Measurements from ENCODE around the gene CLDN8. TPM values are rescaled to one million over a fixed set of nuclear protein-coding genes. Genes with fewer than 3 reads are reported as not detected.

The CLDN8 gene
- total RNA-seq, 1 donor, result not detected

DNA sequence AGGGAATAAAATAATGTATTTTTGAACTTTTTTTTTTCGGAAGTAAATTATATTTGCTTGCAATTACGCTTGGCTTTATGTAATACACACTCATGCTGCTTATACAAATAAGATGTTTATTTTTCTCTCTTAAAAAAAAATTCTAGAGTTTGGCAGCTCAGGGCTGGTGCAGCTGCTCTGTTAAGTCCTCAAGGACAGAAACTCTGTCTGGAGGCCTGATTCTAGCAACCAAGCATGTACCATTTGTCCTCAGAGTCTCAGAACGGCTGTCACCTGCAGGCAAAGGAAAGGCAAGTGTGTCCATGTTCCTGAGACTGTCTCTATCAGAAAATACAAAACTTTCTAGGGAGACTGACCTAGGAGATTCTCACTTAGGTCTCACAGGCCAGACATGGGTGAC, 26.1 kb downstream of the CLDN8 start:
- no peak overlapping the region for H3K4me3 ChIP-seq (ENCODE audit: low read depth, low read length)
- TF ChIP-seq, protein P1, sequence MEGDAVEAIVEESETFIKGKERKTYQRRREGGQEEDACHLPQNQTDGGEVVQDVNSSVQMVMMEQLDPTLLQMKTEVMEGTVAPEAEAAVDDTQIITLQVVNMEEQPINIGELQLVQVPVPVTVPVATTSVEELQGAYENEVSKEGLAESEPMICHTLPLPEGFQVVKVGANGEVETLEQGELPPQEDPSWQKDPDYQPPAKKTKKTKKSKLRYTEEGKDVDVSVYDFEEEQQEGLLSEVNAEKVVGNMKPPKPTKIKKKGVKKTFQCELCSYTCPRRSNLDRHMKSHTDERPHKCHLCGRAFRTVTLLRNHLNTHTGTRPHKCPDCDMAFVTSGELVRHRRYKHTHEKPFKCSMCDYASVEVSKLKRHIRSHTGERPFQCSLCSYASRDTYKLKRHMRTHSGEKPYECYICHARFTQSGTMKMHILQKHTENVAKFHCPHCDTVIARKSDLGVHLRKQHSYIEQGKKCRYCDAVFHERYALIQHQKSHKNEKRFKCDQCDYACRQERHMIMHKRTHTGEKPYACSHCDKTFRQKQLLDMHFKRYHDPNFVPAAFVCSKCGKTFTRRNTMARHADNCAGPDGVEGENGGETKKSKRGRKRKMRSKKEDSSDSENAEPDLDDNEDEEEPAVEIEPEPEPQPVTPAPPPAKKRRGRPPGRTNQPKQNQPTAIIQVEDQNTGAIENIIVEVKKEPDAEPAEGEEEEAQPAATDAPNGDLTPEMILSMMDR (IDR thresholded peaks at IDR 0.05; ENCODE audit: insufficient read depth, low read depth, low read length), result no peak
- no peak for DNase-seq (ENCODE audit: low read depth)

DNA sequence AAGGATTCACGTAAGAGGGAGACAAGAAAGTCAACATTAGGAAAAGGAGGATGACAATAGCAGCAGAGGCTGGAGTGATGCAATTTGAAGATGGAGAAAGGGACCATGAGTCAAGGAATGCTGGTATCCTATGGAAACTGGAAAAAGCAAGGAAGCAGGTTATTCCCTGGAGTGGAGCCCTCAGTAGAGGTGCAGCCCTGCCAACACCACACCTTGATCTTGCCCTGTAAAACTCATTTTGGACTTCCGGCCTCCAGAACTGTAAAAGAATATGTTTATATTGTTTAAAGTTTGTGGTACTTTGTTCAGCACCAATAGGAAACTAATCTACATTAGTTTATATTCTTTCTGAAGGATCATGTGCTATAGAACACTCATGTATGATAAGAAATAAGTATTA, 29.7 kb downstream of the CLDN8 start:
- H3K4me3 ChIP-seq (ENCODE audit: low read depth, low read length), result no peak overlapping the region
- no peak for DNase-seq (ENCODE audit: low read depth)
- TF ChIP-seq, protein P1 (IDR thresholded peaks at IDR 0.05; ENCODE audit: insufficient read depth, low read depth, low read length), result no peak

DNA sequence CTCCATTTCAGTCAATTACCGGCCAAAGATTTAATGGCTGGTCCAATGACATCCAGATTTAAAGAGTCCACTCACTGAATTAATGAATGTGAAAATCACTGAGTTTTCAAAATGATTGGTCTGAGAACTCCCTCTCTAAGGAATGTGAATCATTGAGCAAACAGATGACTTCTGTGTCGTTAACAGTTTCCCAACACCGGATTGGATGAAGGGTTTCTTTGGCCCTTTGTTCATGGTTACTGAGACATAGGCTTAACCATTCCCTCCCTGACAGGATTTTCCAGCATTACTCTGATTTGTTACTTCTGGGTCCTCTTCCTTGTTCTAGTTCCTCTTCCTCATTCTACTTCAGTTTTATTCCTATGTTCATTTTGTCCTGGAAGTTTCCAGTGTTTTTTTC, 47.8 kb downstream of the CLDN8 start:
- no peak overlapping the region for H3K4me3 ChIP-seq (ENCODE audit: low read depth, low read length)
- TF ChIP-seq, protein P1 (IDR thresholded peaks at IDR 0.05; ENCODE audit: insufficient read depth, low read depth, low read length), result no peak
- DNase-seq (ENCODE audit: low read depth), result no peak

DNA sequence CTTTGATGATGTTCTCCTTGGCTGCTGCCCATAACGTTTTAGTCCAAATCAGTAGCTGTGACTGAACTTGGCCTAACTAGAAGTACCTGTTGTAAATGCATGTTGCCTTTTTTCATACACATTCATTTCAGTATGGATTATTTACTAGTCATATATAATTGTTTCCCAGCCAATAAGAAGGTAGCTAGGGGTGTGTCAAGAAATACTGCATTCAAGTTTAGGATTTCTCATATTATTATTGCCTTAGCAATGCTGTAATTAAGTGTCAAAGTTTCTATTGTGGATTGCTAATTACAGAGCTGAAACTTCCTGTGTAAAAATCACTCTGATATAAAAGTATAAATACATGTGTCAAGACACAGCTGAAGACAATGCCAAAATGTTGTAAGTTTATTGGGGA, 49.2 kb downstream of the CLDN8 start, which contains the start of gene CLDN17:
Gene CLDN17 (minus strand): TSS at position 101 of the 400 bp plus-strand sequence. CDS start 188 bp downstream, outside the sequence.
- no peak for DNase-seq (ENCODE audit: low read depth)
- H3K4me3 ChIP-seq (ENCODE audit: low read depth, low read length), result no peak within 1 kb of the TSS
- TF ChIP-seq, protein P1 (IDR thresholded peaks at IDR 0.05; ENCODE audit: insufficient read depth, low read depth, low read length), result no peak

DNA sequence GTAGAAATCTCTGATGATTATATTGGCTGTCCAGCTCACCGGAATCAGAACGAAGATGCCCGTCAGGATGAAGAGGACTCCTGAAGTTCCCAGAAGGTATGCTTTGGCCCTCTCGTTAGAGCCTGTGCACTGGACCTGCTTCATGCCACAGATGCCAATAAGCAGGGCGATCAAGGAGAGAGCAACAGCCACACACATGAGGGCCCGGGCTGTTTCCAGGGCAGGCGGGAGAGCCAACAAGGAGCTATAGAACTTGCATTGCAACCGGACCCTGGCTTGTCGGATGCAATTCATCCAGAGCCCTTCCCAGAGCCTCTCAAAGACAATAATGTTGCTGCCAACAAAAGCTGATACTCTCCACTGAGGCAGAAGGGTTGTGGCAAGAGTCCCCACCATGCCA, 49.7 kb downstream of the CLDN8 start:
- no peak overlapping the region for H3K4me3 ChIP-seq (ENCODE audit: low read depth, low read length)
- TF ChIP-seq, protein P1 (IDR thresholded peaks at IDR 0.05; ENCODE audit: insufficient read depth, low read depth, low read length), result no peak
- DNase-seq (ENCODE audit: low read depth), result no peak

DNA sequence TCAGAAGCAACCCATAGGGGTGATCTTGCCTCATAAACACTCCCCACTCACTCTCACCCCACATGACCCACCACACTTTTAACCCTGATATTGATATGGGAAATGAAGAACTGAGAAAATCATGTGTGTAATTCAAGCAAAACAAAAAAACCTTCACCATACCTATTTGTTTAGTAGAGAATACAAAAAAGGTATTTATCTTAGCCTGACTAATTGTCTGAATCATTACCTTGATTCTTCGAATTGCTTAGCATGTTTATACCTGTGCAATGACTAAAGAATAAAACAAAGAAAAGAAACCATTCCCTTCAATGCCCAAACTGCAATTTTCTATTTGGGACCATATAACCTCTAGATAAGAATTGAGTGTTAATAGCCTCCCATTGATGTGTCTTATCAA, 51.1 kb downstream of the CLDN8 start:
- DNase-seq (ENCODE audit: low read depth), result no peak
- no peak overlapping the region for H3K4me3 ChIP-seq (ENCODE audit: low read depth, low read length)
- TF ChIP-seq, protein P1 (IDR thresholded peaks at IDR 0.05; ENCODE audit: insufficient read depth, low read depth, low read length), result no peak

Other genes starting within 250 kb of the CLDN8 start
- gene CLDN17, start 49.3 kb downstream of the CLDN8 start, total RNA-seq, result not detected in 2 replicates
- not detected in 2 replicates for gene KRTAP24-1, start 66.9 kb upstream of the CLDN8 start, total RNA-seq
- gene KRTAP25-1, start 73.4 kb upstream of the CLDN8 start, total RNA-seq, result not detected in 2 replicates
- not detected in 2 replicates for gene KRTAP26-1, start 104.2 kb upstream of the CLDN8 start, total RNA-seq
- gene KRTAP27-1, start 121.6 kb upstream of the CLDN8 start, total RNA-seq, result not detected in 2 replicates
- gene KRTAP23-1, start 132.5 kb upstream of the CLDN8 start, total RNA-seq, result not detected in 2 replicates
- gene KRTAP13-2, start 156.2 kb upstream of the CLDN8 start, total RNA-seq, result not detected in 2 replicates
- gene KRTAP13-1, start 179.9 kb upstream of the CLDN8 start, total RNA-seq, result not detected in 2 replicates
- gene KRTAP13-3, start 209.8 kb upstream of the CLDN8 start, total RNA-seq, result not detected in 2 replicates
- gene KRTAP13-4, start 214.1 kb upstream of the CLDN8 start, total RNA-seq, result not detected in 2 replicates
- not detected in 2 replicates for gene KRTAP15-1, start 224.2 kb upstream of the CLDN8 start, total RNA-seq

All from fibroblast of villous mesenchyme (primary cell).